Endothelial cell of umbilical vein (primary cell): ENCODE data around the gene CNGB1. TPM values are rescaled to one million over a fixed set of nuclear protein-coding genes. Genes with fewer than 3 reads are reported as not detected.

Experiments used
- BruUV-seq: library from RNA; stranded (reverse); fragments of 400-500 nt; replicated peaks from 2 replicates; lab custom pipeline; 2021; lab: Mats Ljungman, UMichigan
- CTCF ChIA-PET: fragments of 300-600, 350-600 bp; sonication (Branson Sonifier 250); formaldehyde crosslinking; loops from one replicate; lab custom pipeline; 2021; ENCODE audit warnings: antibody characterized with exemption, inconsistent platforms; lab: Charles Lee
- POLR2A ChIA-PET: fragments of 300-600, 350-600 bp; sonication (Branson Sonifier 250); formaldehyde crosslinking; loops from one replicate; lab custom pipeline; 2021; ENCODE audit warnings: antibody characterized with exemption, inconsistent platforms; lab: Charles Lee
- DNase-seq: peaks from one replicate; pipeline ENCODE4 v3.0.0-alpha.2; 2011; ENCODE audit warnings: low read depth, low spot score
- FAIRE-seq: peaks from 2 replicates; lab custom pipeline; 2011; peaks lifted over from hg19 to GRCh38; lab: Jason Lieb, UNC
- H2AFZ ChIP-seq: 2 replicates; pipeline ENCODE4 v1.6.0; 2012; ENCODE audit warnings: low read depth, low read length, control low read depth, inconsistent platforms
- H3K27ac ChIP-seq: 2 replicates; pipeline ENCODE4 v1.5.1; 2011; ENCODE audit warnings: low read depth, mild to moderate bottlenecking, control low read depth, low read length, moderate library complexity; ENCODE audit not compliant: insufficient read depth
- H3K27me3 ChIP-seq, 2 experiments: 2 replicates each; pipeline versions ENCODE4 v1.6.0 to v1.6.1; 2011; ENCODE audit warnings: low read length in 2 of 2, mixed read lengths in 1 of 2; ENCODE audit not compliant: control insufficient read depth in 2 of 2, insufficient read depth in 2 of 2
- H3K36me3 ChIP-seq, 2 experiments: 2 replicates in 1 of 2; 3 replicates in 1 of 2; pipeline ENCODE4 v1.5.1; 2011; ENCODE audit warnings: low read length in 2 of 2, mild to moderate bottlenecking in 1 of 2, moderate library complexity in 1 of 2; ENCODE audit not compliant: control insufficient read depth in 2 of 2, insufficient read depth in 2 of 2; ENCODE audit errors: extremely low read depth in 1 of 2
- H3K4me1 ChIP-seq: 3 replicates; pipeline ENCODE4 v1.5.1; 2011; ENCODE audit warnings: mild to moderate bottlenecking, low read length; ENCODE audit not compliant: control insufficient read depth, insufficient read depth; ENCODE audit errors: extremely low read depth
- H3K4me2 ChIP-seq: 2 replicates; pipeline ENCODE4 v1.6.1; 2011; ENCODE audit warnings: low read length, control low read depth, mixed read lengths; ENCODE audit not compliant: insufficient read depth
- H3K4me3 ChIP-seq, 3 experiments: fragments of 200-600 bp in 1 of 3; sonication (generic), shearing (Covaris generic) in 1 of 3; replicated peaks in 1 of 3; 2 replicates each; pipeline ENCODE4 v1.5.1; 2011 to 2016; ENCODE audit warnings: control low read depth in 3 of 3, low read length in 3 of 3, mild to moderate bottlenecking in 2 of 3, inconsistent platforms in 1 of 3, low read depth in 1 of 3, moderate library complexity in 1 of 3; ENCODE audit not compliant: insufficient read depth in 1 of 3
- H3K79me2 ChIP-seq: 2 replicates; pipeline ENCODE4 v1.6.0; 2012; ENCODE audit warnings: low read length, inconsistent platforms; ENCODE audit not compliant: control insufficient read depth, insufficient read depth
- H3K9ac ChIP-seq: replicated peaks from 2 replicates; pipeline ENCODE3; 2011; ENCODE audit warnings: low read length, control low read depth; ENCODE audit not compliant: insufficient read depth; ENCODE audit errors: extremely low read depth
- H3K9me1 ChIP-seq: replicated peaks from 3 replicates; pipeline ENCODE4 v1.6.0; 2011; ENCODE audit warnings: mild to moderate bottlenecking, low read length; ENCODE audit not compliant: control insufficient read depth, insufficient read depth; ENCODE audit errors: extremely low read depth
- H3K9me3 ChIP-seq: replicated peaks from 2 replicates; pipeline ENCODE4 v1.5.1; 2012; ENCODE audit warnings: low read length, inconsistent platforms; ENCODE audit not compliant: control insufficient read depth, insufficient read depth
- H4K20me1 ChIP-seq: replicated peaks from 2 replicates; pipeline ENCODE3; 2011; ENCODE audit warnings: mild to moderate bottlenecking, low read length; ENCODE audit not compliant: control insufficient read depth, insufficient read depth; ENCODE audit errors: extremely low read depth
- CTCF ChIP-seq, 2 donors: IDR thresholded peaks; 1 replicate in 1 of 2; 2 replicates in 1 of 2; pipeline ENCODE4 v1.5.1; 2011; ENCODE audit warnings: low read length in 2 of 2, mild to moderate bottlenecking in 2 of 2, moderate library complexity in 2 of 2, control low read depth in 1 of 2, inconsistent platforms in 1 of 2, low read depth in 1 of 2; ENCODE audit not compliant: insufficient read depth in 1 of 2; ENCODE audit errors: extremely low read depth in 1 of 2
- EZH2 ChIP-seq: IDR thresholded peaks from 2 replicates; pipeline ENCODE4 v1.6.1; 2012; ENCODE audit warnings: borderline replicate concordance, low read depth, mild to moderate bottlenecking, moderate library complexity, low read length, inconsistent platforms; ENCODE audit not compliant: severe bottlenecking
- FOS ChIP-seq: IDR thresholded peaks from 2 replicates; pipeline ENCODE4 v1.6.1; 2011; ENCODE audit warnings: mild to moderate bottlenecking, low read length, moderate library complexity, borderline replicate concordance; ENCODE audit not compliant: insufficient read depth
- GATA2 ChIP-seq: IDR thresholded peaks from 2 replicates; pipeline ENCODE4 v1.7.0; 2011; ENCODE audit warnings: low read depth, mild to moderate bottlenecking, moderate library complexity, mixed read lengths, low read length; ENCODE audit not compliant: insufficient read length, insufficient read depth
- JUN ChIP-seq: IDR thresholded peaks from 2 replicates; pipeline ENCODE4 v1.6.1; 2011; ENCODE audit warnings: borderline replicate concordance, low read depth; ENCODE audit not compliant: insufficient read length, insufficient read depth
- MAX ChIP-seq: IDR thresholded peaks from 2 replicates; pipeline ENCODE4 v1.6.1; 2011; ENCODE audit not compliant: insufficient read depth, insufficient read length
- MYC ChIP-seq: IDR thresholded peaks from one replicate; pipeline ENCODE4 v1.6.1; 2011; ENCODE audit warnings: mild to moderate bottlenecking, low read depth, low read length
- POLR2A ChIP-seq: IDR thresholded peaks from 2 replicates; pipeline ENCODE4 v1.6.1; 2012; ENCODE audit warnings: low read depth, mild to moderate bottlenecking, control low read depth, low read length
- dilution Hi-C: fragments of 300-500 bp; cut with MboI; formaldehyde crosslinking; loops from one replicate; pipeline ENCODE4 v1.15.0; 2019; ENCODE audit warnings: low sequenced_read_pairs; ENCODE audit not compliant: extremely low pct_ligation_motif_present
- intact Hi-C: fragments of 100-400 bp; cut with micrococcal nuclease; formaldehyde crosslinking; loops from one replicate; pipeline ENCODE4 v1.10.0; 2022
- polyA plus RNA-seq, 4 experiments: library from polyadenylated mRNA; depleted of rRNA in 3 of 4; stranded (reverse) in 3 of 4; unstranded in 1 of 4; fragments of >200 nt; gene quantifications; 2 replicates each; pipeline versions ENCODE4 v1.2.1 to v1.2.3, GENCODE V29; 2011 to 2012; ENCODE audit warnings: missing spikeins in 1 of 4
- total RNA-seq: library from RNA; stranded (reverse); gene quantifications from 2 replicates; pipeline ENCODE4 v1.2.3, GENCODE V29; 2021

CNGB1 gene
- total and polyA plus RNA-seq, 2 donors (not counting 3 experiments of a cell fraction or from before 2014, with no cell fraction given), result not detected

GRCh38 chr16:57982385-57982784 is 11.5 kb upstream of the CNGB1 start:
- FAIRE-seq, result no peak
- Histone ChIP-seq H3K4me3 (no peak overlapping the region), H2AFZ (no peak overlapping the region), H4K20me1 (no peaks in the 10 kb centered on the region), H3K4me1 (peaks cover 9% of the 10 kb centered on the region), H3K9ac (no peak overlapping the region), H3K9me1 (no peaks in the 10 kb centered on the region), H3K27me3 (no peaks in the 10 kb centered on the region), H3K9me3 (no peaks in the 10 kb centered on the region), H3K27ac (no peak overlapping the region), H3K4me2 (no peak overlapping the region), H3K79me2 (no peaks in the 10 kb centered on the region), H3K36me3 (no peaks in the 10 kb centered on the region)
- TF ChIP-seq EZH2 (no peak), CTCF (IDR thresholded peaks at IDR 0.05; ENCODE audit: extremely low read depth in 1 of 2, insufficient read depth in 1 of 2, low read depth in 1 of 2, low read length in 2 of 2) (no peak), FOS (no peak)
- intact Hi-C loops, result no loop called here
- CTCF ChIA-PET, result no interaction called here
- no TSS peak for BruUV-seq
- POLR2A ChIA-PET, result no interaction called here
- dilution Hi-C loops, result no loop called here
- DNase-seq, result no peak

- no peak for FAIRE-seq
- H4K20me1 ChIP-seq, result no peaks in the 10 kb centered on the region
- no peak overlapping the region for H3K4me3 ChIP-seq
- CTCF ChIA-PET, result interaction anchor here (1.0 to 1.3 kb wide), 2 partner anchors 9 to 18 kb away, joined by 3 to 5 read pairs; no protein-coding TSS in a partner anchor
- no peak overlapping the region for H2AFZ ChIP-seq
- H3K79me2 ChIP-seq, result no peaks in the 10 kb centered on the region
- H3K9me1 ChIP-seq, result no peaks in the 10 kb centered on the region
- dilution Hi-C loops (no loop called here), intact Hi-C loops (no loop called here)
- no peaks in the 10 kb centered on the region for H3K9me3 ChIP-seq
- H3K36me3 ChIP-seq, result no peaks in the 10 kb centered on the region
- TF ChIP-seq GATA2, result no peak
- TF ChIP-seq CTCF (IDR thresholded peaks at IDR 0.05; ENCODE audit: extremely low read depth in 1 of 2, insufficient read depth in 1 of 2, low read depth in 1 of 2, low read length in 2 of 2), result no peak
- no peak for TF ChIP-seq FOS
- no peak for TF ChIP-seq MYC
- no peak for TF ChIP-seq JUN
- no peak for TF ChIP-seq EZH2
- TF ChIP-seq POLR2A, result no peak
- no peak for TF ChIP-seq MAX
- no peak overlapping the region for H3K4me2 ChIP-seq
- no peak overlapping the region for H3K27ac ChIP-seq
- H3K9ac ChIP-seq, result no peak overlapping the region
- no peak for DNase-seq
- no TSS peak for BruUV-seq
- H3K27me3 ChIP-seq, result peaks cover 0 to 2% of the 10 kb centered on the region in 2 experiments
- H3K4me1 ChIP-seq, result peaks cover 9% of the 10 kb centered on the region
- POLR2A ChIA-PET, result no interaction called here
Measured at GRCh38 chr16:57981636-57982035, 10.7 kb upstream of the CNGB1 start.
